ENCODE data around the gene RBM28. TPM values are rescaled to one million over a fixed set of nuclear protein-coding genes. Genes with fewer than 3 reads are reported as not detected.
A peak's percentile ranks its signal among the peaks of the same experiment; 100 is the strongest.

Gene RBM28
- polyA plus RNA-seq, 1 donor from 2014 or later: 18.9 TPM

DNA sequence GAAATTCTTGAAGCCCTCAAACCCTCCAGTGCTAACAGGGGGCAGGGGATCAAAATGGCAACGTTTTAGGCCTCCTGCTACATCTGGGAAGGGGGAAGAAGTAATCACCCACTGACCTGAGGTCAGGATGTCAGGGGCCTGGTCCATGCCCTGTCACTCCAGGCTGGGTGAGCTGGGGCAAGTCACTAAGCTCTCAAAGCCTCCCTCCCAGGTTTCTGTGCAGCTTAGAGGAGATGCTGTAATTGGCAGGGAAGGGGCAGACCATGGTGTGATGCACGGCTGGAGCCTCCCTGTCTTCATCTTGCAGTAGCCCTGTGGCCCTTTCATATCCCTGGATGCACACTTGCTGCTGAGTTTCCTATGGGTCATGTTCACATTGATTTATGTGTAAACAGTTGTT is 75.5 kb downstream of the RBM28 start:
- Histone ChIP-seq H3K79me2 (replicated peaks; ENCODE audit: insufficient read depth, low read length) (no peaks in the 10 kb centered on the region), H3F3A (ENCODE audit: insufficient read depth, low read length, poor library complexity, severe bottlenecking) (no peaks in the 10 kb centered on the region), H3K9ac (ENCODE audit: low read length) (no peak overlapping the region), H3K36me3 (ENCODE audit: insufficient read depth, low read length) (no peaks in the 10 kb centered on the region), H3K27me3 (ENCODE audit: insufficient read depth, low read depth, low read length) (no peaks in the 10 kb centered on the region), H3K27ac (ENCODE audit: low read length) (no peak overlapping the region), H3K9me3 (ENCODE audit: low read length) (no peaks in the 10 kb centered on the region), H3K9me2 (ENCODE audit: insufficient read depth, low read length) (no peaks in the 10 kb centered on the region), H3K4me3 (ENCODE audit: low read length) (no peak overlapping the region), H3K4me2 (ENCODE audit: low read length) (no peak overlapping the region), H4K20me1 (ENCODE audit: insufficient read depth) (no peaks in the 10 kb centered on the region), H2AFZ (ENCODE audit: low read depth, low read length) (no peak overlapping the region)
- TF ChIP-seq TAF1 (IDR thresholded peaks at IDR 0.05; ENCODE audit: low read depth) (no peak), EP300 (conservative IDR thresholded peaks at IDR 0.05; ENCODE audit: poor library complexity, severe bottlenecking) (no peak), MXI1 (conservative IDR thresholded peaks at IDR 0.05; ENCODE audit: poor library complexity, severe bottlenecking) (no peak), RAD21 (conservative IDR thresholded peaks at IDR 0.05) (no peak), POLR2AphosphoS5 (IDR thresholded peaks at IDR 0.05) (no peak), EZH2 (IDR thresholded peaks at IDR 0.05; ENCODE audit: borderline replicate concordance, insufficient read depth, low read length, poor library complexity, severe bottlenecking) (no peak), SMC3 (conservative IDR thresholded peaks at IDR 0.05; ENCODE audit: poor library complexity) (no peak)
- TF ChIP-seq, protein P1, sequence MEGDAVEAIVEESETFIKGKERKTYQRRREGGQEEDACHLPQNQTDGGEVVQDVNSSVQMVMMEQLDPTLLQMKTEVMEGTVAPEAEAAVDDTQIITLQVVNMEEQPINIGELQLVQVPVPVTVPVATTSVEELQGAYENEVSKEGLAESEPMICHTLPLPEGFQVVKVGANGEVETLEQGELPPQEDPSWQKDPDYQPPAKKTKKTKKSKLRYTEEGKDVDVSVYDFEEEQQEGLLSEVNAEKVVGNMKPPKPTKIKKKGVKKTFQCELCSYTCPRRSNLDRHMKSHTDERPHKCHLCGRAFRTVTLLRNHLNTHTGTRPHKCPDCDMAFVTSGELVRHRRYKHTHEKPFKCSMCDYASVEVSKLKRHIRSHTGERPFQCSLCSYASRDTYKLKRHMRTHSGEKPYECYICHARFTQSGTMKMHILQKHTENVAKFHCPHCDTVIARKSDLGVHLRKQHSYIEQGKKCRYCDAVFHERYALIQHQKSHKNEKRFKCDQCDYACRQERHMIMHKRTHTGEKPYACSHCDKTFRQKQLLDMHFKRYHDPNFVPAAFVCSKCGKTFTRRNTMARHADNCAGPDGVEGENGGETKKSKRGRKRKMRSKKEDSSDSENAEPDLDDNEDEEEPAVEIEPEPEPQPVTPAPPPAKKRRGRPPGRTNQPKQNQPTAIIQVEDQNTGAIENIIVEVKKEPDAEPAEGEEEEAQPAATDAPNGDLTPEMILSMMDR (IDR thresholded peaks at IDR 0.05; ENCODE audit: poor library complexity, severe bottlenecking): no peak

DNA sequence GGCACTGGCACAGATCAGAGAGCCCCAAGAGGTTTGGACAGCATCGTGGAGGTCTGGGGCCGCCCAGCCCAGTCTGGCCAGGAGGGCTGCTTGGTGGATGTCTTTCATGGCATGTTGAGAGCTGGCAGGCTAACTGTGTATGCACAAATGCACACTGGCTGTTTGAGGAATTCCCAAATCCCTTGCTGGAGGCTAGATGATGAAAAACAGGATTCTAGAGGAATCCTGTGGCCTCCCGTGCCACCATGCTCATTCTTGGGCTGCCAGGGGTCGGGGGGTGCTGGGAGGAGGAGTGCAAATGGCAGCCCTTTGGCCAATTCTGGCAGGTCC is 76.1 kb downstream of the RBM28 start:
- no peak overlapping the region for H3K4me2 ChIP-seq (ENCODE audit: low read length)
- H3K9me3 ChIP-seq (ENCODE audit: low read length): no peaks in the 10 kb centered on the region
- H2AFZ ChIP-seq (ENCODE audit: low read depth, low read length): peak overlapping the region; percentile 1
- no peak overlapping the region for H3K4me3 ChIP-seq (ENCODE audit: low read length)
- TF ChIP-seq TAF1 (IDR thresholded peaks at IDR 0.05; ENCODE audit: low read depth) (no peak), MXI1 (conservative IDR thresholded peaks at IDR 0.05; ENCODE audit: poor library complexity, severe bottlenecking) (no peak), POLR2AphosphoS5 (IDR thresholded peaks at IDR 0.05) (no peak), RAD21 (conservative IDR thresholded peaks at IDR 0.05) (no peak), EP300 (conservative IDR thresholded peaks at IDR 0.05; ENCODE audit: poor library complexity, severe bottlenecking) (no peak), EZH2 (IDR thresholded peaks at IDR 0.05; ENCODE audit: borderline replicate concordance, insufficient read depth, low read length, poor library complexity, severe bottlenecking) (no peak), SMC3 (conservative IDR thresholded peaks at IDR 0.05; ENCODE audit: poor library complexity) (no peak)
- TF ChIP-seq, protein P1 (IDR thresholded peaks at IDR 0.05; ENCODE audit: poor library complexity, severe bottlenecking): no peak
- TF ChIP-seq, protein P2, sequence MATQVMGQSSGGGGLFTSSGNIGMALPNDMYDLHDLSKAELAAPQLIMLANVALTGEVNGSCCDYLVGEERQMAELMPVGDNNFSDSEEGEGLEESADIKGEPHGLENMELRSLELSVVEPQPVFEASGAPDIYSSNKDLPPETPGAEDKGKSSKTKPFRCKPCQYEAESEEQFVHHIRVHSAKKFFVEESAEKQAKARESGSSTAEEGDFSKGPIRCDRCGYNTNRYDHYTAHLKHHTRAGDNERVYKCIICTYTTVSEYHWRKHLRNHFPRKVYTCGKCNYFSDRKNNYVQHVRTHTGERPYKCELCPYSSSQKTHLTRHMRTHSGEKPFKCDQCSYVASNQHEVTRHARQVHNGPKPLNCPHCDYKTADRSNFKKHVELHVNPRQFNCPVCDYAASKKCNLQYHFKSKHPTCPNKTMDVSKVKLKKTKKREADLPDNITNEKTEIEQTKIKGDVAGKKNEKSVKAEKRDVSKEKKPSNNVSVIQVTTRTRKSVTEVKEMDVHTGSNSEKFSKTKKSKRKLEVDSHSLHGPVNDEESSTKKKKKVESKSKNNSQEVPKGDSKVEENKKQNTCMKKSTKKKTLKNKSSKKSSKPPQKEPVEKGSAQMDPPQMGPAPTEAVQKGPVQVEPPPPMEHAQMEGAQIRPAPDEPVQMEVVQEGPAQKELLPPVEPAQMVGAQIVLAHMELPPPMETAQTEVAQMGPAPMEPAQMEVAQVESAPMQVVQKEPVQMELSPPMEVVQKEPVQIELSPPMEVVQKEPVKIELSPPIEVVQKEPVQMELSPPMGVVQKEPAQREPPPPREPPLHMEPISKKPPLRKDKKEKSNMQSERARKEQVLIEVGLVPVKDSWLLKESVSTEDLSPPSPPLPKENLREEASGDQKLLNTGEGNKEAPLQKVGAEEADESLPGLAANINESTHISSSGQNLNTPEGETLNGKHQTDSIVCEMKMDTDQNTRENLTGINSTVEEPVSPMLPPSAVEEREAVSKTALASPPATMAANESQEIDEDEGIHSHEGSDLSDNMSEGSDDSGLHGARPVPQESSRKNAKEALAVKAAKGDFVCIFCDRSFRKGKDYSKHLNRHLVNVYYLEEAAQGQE (IDR thresholded peaks at IDR 0.05; ENCODE audit: borderline replicate concordance): no peak
- no peaks in the 10 kb centered on the region for H3K79me2 ChIP-seq (replicated peaks; ENCODE audit: insufficient read depth, low read length)
- H3K27ac ChIP-seq (ENCODE audit: low read length): no peak overlapping the region
- H3K9ac ChIP-seq (ENCODE audit: low read length): no peak overlapping the region
- H3K36me3 ChIP-seq (ENCODE audit: insufficient read depth, low read length): no peaks in the 10 kb centered on the region
- no peaks in the 10 kb centered on the region for H3F3A ChIP-seq (ENCODE audit: insufficient read depth, low read length, poor library complexity, severe bottlenecking)
- H3K9me2 ChIP-seq (ENCODE audit: insufficient read depth, low read length): no peaks in the 10 kb centered on the region
- no peaks in the 10 kb centered on the region for H3K27me3 ChIP-seq (ENCODE audit: insufficient read depth, low read depth, low read length)
- no peaks in the 10 kb centered on the region for H4K20me1 ChIP-seq (ENCODE audit: insufficient read depth)

All from neural cell (in vitro differentiated cells).